Endothelial cell of umbilical vein (primary cell): ENCODE data around the gene GNB1. TPM values are rescaled to one million over a fixed set of nuclear protein-coding genes. Genes with fewer than 3 reads are reported as not detected.

ENCODE experiments used
- BruUV-seq: library from RNA; stranded (reverse); fragments of 400-500 nt; replicated peaks from 2 replicates; lab custom pipeline; 2021; lab: Mats Ljungman, UMichigan
- CTCF ChIA-PET: fragments of 300-600, 350-600 bp; sonication (Branson Sonifier 250); formaldehyde crosslinking; loops from one replicate; lab custom pipeline; 2021; ENCODE audit warnings: antibody characterized with exemption, inconsistent platforms; lab: Charles Lee
- POLR2A ChIA-PET: fragments of 300-600, 350-600 bp; sonication (Branson Sonifier 250); formaldehyde crosslinking; loops from one replicate; lab custom pipeline; 2021; ENCODE audit warnings: antibody characterized with exemption, inconsistent platforms; lab: Charles Lee
- DNase-seq: peaks from one replicate; pipeline ENCODE4 v3.0.0-alpha.2; 2011; ENCODE audit warnings: low read depth, low spot score
- FAIRE-seq: peaks from 2 replicates; lab custom pipeline; 2011; peaks lifted over from hg19 to GRCh38; lab: Jason Lieb, UNC
- H2AFZ ChIP-seq: 2 replicates; pipeline ENCODE4 v1.6.0; 2012; ENCODE audit warnings: low read depth, low read length, control low read depth, inconsistent platforms
- H3K27ac ChIP-seq: 2 replicates; pipeline ENCODE4 v1.5.1; 2011; ENCODE audit warnings: low read depth, mild to moderate bottlenecking, control low read depth, low read length, moderate library complexity; ENCODE audit not compliant: insufficient read depth
- H3K27me3 ChIP-seq, 2 experiments: 2 replicates each; pipeline versions ENCODE4 v1.6.0 to v1.6.1; 2011; ENCODE audit warnings: low read length in 2 of 2, mixed read lengths in 1 of 2; ENCODE audit not compliant: control insufficient read depth in 2 of 2, insufficient read depth in 2 of 2
- H3K36me3 ChIP-seq, 2 experiments: 2 replicates in 1 of 2; 3 replicates in 1 of 2; pipeline ENCODE4 v1.5.1; 2011; ENCODE audit warnings: low read length in 2 of 2, mild to moderate bottlenecking in 1 of 2, moderate library complexity in 1 of 2; ENCODE audit not compliant: control insufficient read depth in 2 of 2, insufficient read depth in 2 of 2; ENCODE audit errors: extremely low read depth in 1 of 2
- H3K4me1 ChIP-seq: 3 replicates; pipeline ENCODE4 v1.5.1; 2011; ENCODE audit warnings: mild to moderate bottlenecking, low read length; ENCODE audit not compliant: control insufficient read depth, insufficient read depth; ENCODE audit errors: extremely low read depth
- H3K4me2 ChIP-seq: 2 replicates; pipeline ENCODE4 v1.6.1; 2011; ENCODE audit warnings: low read length, control low read depth, mixed read lengths; ENCODE audit not compliant: insufficient read depth
- H3K4me3 ChIP-seq, 3 experiments: fragments of 200-600 bp in 1 of 3; sonication (generic), shearing (Covaris generic) in 1 of 3; replicated peaks in 1 of 3; 2 replicates each; pipeline ENCODE4 v1.5.1; 2011 to 2016; ENCODE audit warnings: control low read depth in 3 of 3, low read length in 3 of 3, mild to moderate bottlenecking in 2 of 3, inconsistent platforms in 1 of 3, low read depth in 1 of 3, moderate library complexity in 1 of 3; ENCODE audit not compliant: insufficient read depth in 1 of 3
- H3K79me2 ChIP-seq: 2 replicates; pipeline ENCODE4 v1.6.0; 2012; ENCODE audit warnings: low read length, inconsistent platforms; ENCODE audit not compliant: control insufficient read depth, insufficient read depth
- H3K9ac ChIP-seq: replicated peaks from 2 replicates; pipeline ENCODE3; 2011; ENCODE audit warnings: low read length, control low read depth; ENCODE audit not compliant: insufficient read depth; ENCODE audit errors: extremely low read depth
- H3K9me1 ChIP-seq: replicated peaks from 3 replicates; pipeline ENCODE4 v1.6.0; 2011; ENCODE audit warnings: mild to moderate bottlenecking, low read length; ENCODE audit not compliant: control insufficient read depth, insufficient read depth; ENCODE audit errors: extremely low read depth
- H3K9me3 ChIP-seq: replicated peaks from 2 replicates; pipeline ENCODE4 v1.5.1; 2012; ENCODE audit warnings: low read length, inconsistent platforms; ENCODE audit not compliant: control insufficient read depth, insufficient read depth
- H4K20me1 ChIP-seq: replicated peaks from 2 replicates; pipeline ENCODE3; 2011; ENCODE audit warnings: mild to moderate bottlenecking, low read length; ENCODE audit not compliant: control insufficient read depth, insufficient read depth; ENCODE audit errors: extremely low read depth
- CTCF ChIP-seq, 2 donors: IDR thresholded peaks; 1 replicate in 1 of 2; 2 replicates in 1 of 2; pipeline ENCODE4 v1.5.1; 2011; ENCODE audit warnings: low read length in 2 of 2, mild to moderate bottlenecking in 2 of 2, moderate library complexity in 2 of 2, control low read depth in 1 of 2, inconsistent platforms in 1 of 2, low read depth in 1 of 2; ENCODE audit not compliant: insufficient read depth in 1 of 2; ENCODE audit errors: extremely low read depth in 1 of 2
- EZH2 ChIP-seq: IDR thresholded peaks from 2 replicates; pipeline ENCODE4 v1.6.1; 2012; ENCODE audit warnings: borderline replicate concordance, low read depth, mild to moderate bottlenecking, moderate library complexity, low read length, inconsistent platforms; ENCODE audit not compliant: severe bottlenecking
- FOS ChIP-seq: IDR thresholded peaks from 2 replicates; pipeline ENCODE4 v1.6.1; 2011; ENCODE audit warnings: mild to moderate bottlenecking, low read length, moderate library complexity, borderline replicate concordance; ENCODE audit not compliant: insufficient read depth
- GATA2 ChIP-seq: IDR thresholded peaks from 2 replicates; pipeline ENCODE4 v1.7.0; 2011; ENCODE audit warnings: low read depth, mild to moderate bottlenecking, moderate library complexity, mixed read lengths, low read length; ENCODE audit not compliant: insufficient read length, insufficient read depth
- JUN ChIP-seq: IDR thresholded peaks from 2 replicates; pipeline ENCODE4 v1.6.1; 2011; ENCODE audit warnings: borderline replicate concordance, low read depth; ENCODE audit not compliant: insufficient read length, insufficient read depth
- MAX ChIP-seq: IDR thresholded peaks from 2 replicates; pipeline ENCODE4 v1.6.1; 2011; ENCODE audit not compliant: insufficient read depth, insufficient read length
- MYC ChIP-seq: IDR thresholded peaks from one replicate; pipeline ENCODE4 v1.6.1; 2011; ENCODE audit warnings: mild to moderate bottlenecking, low read depth, low read length
- POLR2A ChIP-seq: IDR thresholded peaks from 2 replicates; pipeline ENCODE4 v1.6.1; 2012; ENCODE audit warnings: low read depth, mild to moderate bottlenecking, control low read depth, low read length
- POLR2AphosphoS5 ChIP-seq: IDR thresholded peaks from 2 replicates; pipeline ENCODE4 v1.6.1; 2012; ENCODE audit warnings: low read depth, mild to moderate bottlenecking, control low read depth, low read length, moderate library complexity; ENCODE audit not compliant: insufficient read depth
- dilution Hi-C: fragments of 300-500 bp; cut with MboI; formaldehyde crosslinking; loops from one replicate; pipeline ENCODE4 v1.15.0; 2019; ENCODE audit warnings: low sequenced_read_pairs; ENCODE audit not compliant: extremely low pct_ligation_motif_present
- intact Hi-C: fragments of 100-400 bp; cut with micrococcal nuclease; formaldehyde crosslinking; loops from one replicate; pipeline ENCODE4 v1.10.0; 2022
- polyA plus RNA-seq, 4 experiments: library from polyadenylated mRNA; depleted of rRNA in 3 of 4; stranded (reverse) in 3 of 4; unstranded in 1 of 4; fragments of >200 nt; gene quantifications; 2 replicates each; pipeline versions ENCODE4 v1.2.1 to v1.2.3, GENCODE V29; 2011 to 2012; ENCODE audit warnings: missing spikeins in 1 of 4
- total RNA-seq: library from RNA; stranded (reverse); gene quantifications from 2 replicates; pipeline ENCODE4 v1.2.3, GENCODE V29; 2021

GNB1 gene
- total and polyA plus RNA-seq, 2 donors (not counting 3 experiments of a cell fraction or from before 2014, with no cell fraction given) = 501 to 529 TPM

GRCh38 chr1:1881727-1882126 lies 9.2 kb downstream of the GNB1 start:
- H3K4me2 ChIP-seq = no peak overlapping the region
- H3K4me1 ChIP-seq = no peaks in the 10 kb centered on the region
- H3K9ac ChIP-seq = no peak overlapping the region
- H3K36me3 ChIP-seq = peaks cover 0 to 3% of the 10 kb centered on the region in 2 experiments
- no peaks in the 10 kb centered on the region for H3K9me3 ChIP-seq
- H3K4me3 ChIP-seq = no peak overlapping the region
- TF ChIP-seq FOS = no peak
- no peak for TF ChIP-seq CTCF (IDR thresholded peaks at IDR 0.05; ENCODE audit: extremely low read depth in 1 of 2, insufficient read depth in 1 of 2, low read depth in 1 of 2, low read length in 2 of 2)
- no peaks in the 10 kb centered on the region for H3K27me3 ChIP-seq
- no peak overlapping the region for H2AFZ ChIP-seq
- H4K20me1 ChIP-seq = peaks cover 17% of the 10 kb centered on the region
- H3K9me1 ChIP-seq = no peaks in the 10 kb centered on the region
- intact Hi-C loops (no loop called here), dilution Hi-C loops (no loop called here)
- no peak for FAIRE-seq
- H3K27ac ChIP-seq = no peak overlapping the region
- CTCF ChIA-PET = interaction anchor here (1.1 to 1.4 kb wide), 2 partner anchors 23 to 24 kb away, joined by 3 to 6 read pairs; no protein-coding TSS in a partner anchor
- H3K79me2 ChIP-seq = peaks cover 97% of the 10 kb centered on the region
- no peak for DNase-seq
- POLR2A ChIA-PET = no interaction called here
- no TSS peak for BruUV-seq

- no peak overlapping the region for H3K9ac ChIP-seq
- H2AFZ ChIP-seq = no peak overlapping the region
- H3K4me2 ChIP-seq = no peak overlapping the region
- CTCF ChIA-PET = interaction anchor here (1.1 to 1.4 kb wide), 2 partner anchors 22 to 25 kb away, joined by 3 to 6 read pairs; no protein-coding TSS in a partner anchor
- no peaks in the 10 kb centered on the region for H3K9me3 ChIP-seq
- H4K20me1 ChIP-seq = peaks cover 19% of the 10 kb centered on the region
- no peak overlapping the region for H3K4me3 ChIP-seq
- peaks cover 6% of the 10 kb centered on the region in 2 experiments for H3K36me3 ChIP-seq
- dilution Hi-C loops (no loop called here), intact Hi-C loops (no loop called here)
- no peak for TF ChIP-seq POLR2AphosphoS5
- TF ChIP-seq MYC = no peak
- no peak for TF ChIP-seq EZH2
- no peak for TF ChIP-seq POLR2A
- no peak for TF ChIP-seq FOS
- no peak for TF ChIP-seq CTCF (IDR thresholded peaks at IDR 0.05; ENCODE audit: extremely low read depth in 1 of 2, insufficient read depth in 1 of 2, low read depth in 1 of 2, low read length in 2 of 2)
- no peak for TF ChIP-seq MAX
- TF ChIP-seq GATA2 = no peak
- no peak for TF ChIP-seq JUN
- H3K4me1 ChIP-seq = no peaks in the 10 kb centered on the region
- no peaks in the 10 kb centered on the region for H3K9me1 ChIP-seq
- BruUV-seq = no TSS peak
- H3K79me2 ChIP-seq = peaks cover 97% of the 10 kb centered on the region
- DNase-seq = no peak
- no peaks in the 10 kb centered on the region for H3K27me3 ChIP-seq
- no peak overlapping the region for H3K27ac ChIP-seq
- FAIRE-seq = no peak
- POLR2A ChIA-PET = no interaction called here
Observed at GRCh38 chr1:1880617-1881312, 10.1 kb downstream of the GNB1 start.
